GM19351 (cell line): Measurements from ENCODE around the gene SNTN.

Experiments used
- ATAC-seq: cut with Tn5 transposase; IDR thresholded peaks from one replicate; pipeline ENCODE4 v1.9.1; 2021; ENCODE audit warnings: mild to moderate bottlenecking, moderate library complexity; ENCODE audit not compliant: unreplicated experiment

Gene SNTN

DNA sequence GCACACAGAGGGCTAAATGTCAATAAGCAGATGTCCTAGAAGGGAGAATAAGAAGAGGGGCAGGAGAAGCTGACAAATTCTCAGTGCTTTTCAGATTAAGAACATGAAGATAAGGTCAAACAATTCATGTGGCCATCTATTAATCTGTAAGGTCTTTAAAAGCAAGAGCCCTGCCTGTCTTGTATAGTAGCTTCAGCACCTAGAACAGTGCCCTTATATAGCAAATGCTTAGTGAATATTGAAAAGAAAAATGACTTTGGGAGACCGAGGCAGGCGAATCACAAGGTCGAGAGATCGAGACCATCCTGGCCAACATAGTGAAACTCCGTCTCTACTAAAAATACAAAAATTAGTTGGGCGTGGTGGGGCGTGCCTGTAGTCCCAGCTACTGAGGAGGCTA lies 18.1 kb downstream of the SNTN start:
- no peak for ATAC-seq

DNA sequence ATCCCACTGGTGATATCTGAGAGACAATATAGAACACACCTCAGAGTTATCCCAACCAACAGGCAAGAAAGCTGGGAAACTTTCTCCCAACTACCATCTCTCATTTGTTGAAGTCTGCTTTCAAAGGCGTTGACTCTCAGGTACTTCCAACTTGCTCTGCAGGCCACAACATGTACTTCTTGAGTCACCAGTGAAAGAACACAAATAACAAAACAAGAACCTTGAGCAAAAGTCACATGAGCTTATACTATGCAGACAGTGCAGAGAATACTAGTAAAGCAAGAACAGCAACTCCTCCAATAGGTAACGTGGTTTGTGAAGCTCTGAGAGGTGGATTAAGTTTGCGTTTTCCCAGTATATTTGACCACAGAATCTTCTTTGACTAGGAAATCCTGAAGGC lies 20.6 kb downstream of the SNTN start:
- ATAC-seq = no peak

DNA sequence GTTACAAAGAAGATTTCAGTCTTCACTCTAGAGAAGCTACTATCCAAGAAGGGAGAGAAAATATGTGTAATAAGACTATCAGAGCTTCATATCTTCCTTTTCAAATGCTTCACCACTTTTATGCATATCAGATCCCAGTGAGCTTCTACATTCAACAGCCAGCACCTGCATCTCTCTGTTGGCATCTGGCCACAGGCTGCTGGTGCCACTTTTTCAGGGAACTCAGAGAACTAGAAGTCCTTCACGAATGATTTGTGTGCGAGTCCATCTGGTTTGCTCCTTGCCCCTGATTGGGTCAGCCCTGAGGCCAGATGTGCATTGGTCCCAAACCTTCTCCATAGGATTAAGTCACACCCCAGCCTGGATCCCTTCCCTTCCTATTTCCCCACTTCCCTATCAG lies 22.1 kb downstream of the SNTN start:
- no peak for ATAC-seq

DNA sequence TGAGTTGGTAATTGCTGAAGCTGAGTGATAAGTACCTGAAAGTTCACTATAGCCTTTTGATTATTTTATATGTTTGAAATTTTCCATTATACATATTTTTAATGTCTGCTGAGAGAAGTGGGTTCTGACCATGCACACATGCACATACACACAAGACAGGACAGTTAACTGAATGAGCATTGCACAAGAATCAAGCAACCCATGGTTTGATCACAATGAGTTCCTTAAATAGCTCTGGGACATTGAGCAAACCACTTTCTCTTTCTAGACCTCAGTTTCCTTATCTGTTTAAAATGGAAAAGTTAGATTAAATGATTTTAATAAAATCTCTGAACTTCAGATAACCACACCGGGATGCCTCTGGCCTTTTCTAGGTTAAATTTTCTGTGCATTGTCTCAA lies 26.7 kb downstream of the SNTN start:
- no peak for ATAC-seq

DNA sequence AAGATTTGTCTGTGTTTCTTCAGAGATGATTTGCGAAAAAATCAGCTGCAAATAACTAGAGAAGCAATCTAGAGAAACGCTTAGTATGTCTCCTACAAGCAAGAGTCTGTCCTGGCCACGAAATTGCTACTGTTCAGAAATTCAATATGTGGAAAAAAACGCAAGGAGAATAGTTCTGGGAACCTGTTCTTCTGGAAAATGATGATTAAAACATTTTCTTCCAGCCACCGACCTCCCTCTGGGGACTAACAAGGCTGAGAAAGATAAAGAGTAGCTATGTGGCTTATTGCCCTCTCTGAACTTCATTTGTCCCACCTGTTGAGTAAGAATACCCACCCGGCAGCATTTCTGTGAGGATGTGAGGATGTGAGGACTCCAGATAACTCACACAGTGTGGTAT lies 31.6 kb downstream of the SNTN start:
- no peak for ATAC-seq

DNA sequence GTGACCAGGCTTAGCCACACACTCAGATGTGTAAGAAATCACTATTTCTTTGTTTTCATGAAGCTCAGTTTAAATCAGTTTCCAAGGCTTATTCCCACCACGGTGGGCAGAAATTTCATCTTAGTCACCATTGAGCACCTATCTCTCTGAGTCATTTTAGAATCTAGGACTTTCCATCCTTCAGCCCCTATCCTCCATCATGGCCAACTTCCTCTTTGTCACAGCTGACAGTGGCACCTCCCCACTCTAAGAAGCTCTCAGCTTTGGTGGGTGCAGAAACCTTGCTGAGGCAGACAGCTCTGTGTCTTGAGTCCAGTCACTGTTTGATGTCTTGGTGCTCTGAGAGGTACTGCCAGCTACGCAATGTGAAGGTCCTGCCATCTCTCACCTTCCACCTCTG lies 32.9 kb downstream of the SNTN start:
- ATAC-seq = no peak

DNA sequence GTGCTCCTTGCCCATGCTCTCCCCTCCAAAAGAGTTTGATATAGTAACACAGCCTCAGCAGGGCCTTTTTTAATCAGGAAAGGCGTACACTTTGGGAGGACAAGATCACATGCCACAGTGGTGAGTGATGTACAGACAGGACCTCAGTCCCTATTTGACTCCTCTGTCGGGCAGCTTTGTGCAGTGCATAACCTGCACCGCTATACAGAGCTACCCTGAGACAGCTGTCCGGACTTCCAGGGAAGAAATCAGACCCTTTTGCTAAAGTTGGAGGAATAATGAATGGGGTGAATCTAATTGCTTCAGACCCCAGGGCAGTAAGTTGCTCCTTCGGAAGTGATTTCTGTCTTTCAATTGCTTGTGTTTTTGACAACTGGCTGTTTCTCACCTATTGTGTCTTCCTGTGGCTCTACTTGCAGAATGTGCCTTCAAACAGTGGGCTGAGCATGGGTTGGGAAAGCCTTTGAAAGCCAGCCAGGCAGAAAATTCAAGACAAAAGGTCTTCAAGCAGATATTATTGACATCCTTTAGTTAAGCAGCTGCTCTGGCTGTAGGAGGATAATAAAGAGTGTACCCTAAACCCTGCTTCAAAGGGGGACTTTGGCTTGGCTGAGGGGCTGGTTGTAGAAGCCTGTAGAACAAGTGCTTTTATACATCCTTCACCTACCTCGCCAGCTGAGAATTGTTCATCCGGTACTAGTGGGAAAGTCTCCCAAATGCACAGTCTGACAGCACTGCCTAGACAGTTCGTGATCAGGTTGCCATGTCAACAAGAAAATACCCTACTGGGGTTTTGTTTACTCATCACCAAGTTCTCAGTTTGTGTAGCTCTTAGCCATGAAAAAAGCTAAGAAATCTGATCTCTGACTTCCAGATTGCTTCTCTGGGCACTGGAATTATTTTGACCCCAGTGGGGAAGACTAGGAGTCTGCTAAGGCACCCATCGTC lies 35.1 kb downstream of the SNTN start:
- ATAC-seq = no peak

DNA sequence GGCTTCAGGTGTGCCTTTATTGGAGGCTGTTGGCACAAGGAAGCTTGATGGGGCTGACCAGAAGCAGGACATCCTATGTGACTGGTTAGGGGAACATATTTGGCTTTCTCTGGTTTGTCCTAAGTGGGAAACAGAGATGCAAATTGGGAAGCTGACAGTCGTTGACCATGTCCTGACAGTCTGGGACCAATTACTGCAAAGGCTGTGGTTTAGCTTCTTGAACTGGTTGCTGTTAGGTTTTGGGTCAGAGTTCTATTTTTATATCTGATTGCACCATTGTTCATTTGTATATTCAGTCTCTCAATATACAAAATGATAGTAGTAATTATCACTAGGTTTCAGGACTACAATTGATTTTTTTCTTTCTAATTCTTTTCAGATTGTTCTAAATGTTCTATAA lies 36.8 kb downstream of the SNTN start:
- ATAC-seq = no peak

DNA sequence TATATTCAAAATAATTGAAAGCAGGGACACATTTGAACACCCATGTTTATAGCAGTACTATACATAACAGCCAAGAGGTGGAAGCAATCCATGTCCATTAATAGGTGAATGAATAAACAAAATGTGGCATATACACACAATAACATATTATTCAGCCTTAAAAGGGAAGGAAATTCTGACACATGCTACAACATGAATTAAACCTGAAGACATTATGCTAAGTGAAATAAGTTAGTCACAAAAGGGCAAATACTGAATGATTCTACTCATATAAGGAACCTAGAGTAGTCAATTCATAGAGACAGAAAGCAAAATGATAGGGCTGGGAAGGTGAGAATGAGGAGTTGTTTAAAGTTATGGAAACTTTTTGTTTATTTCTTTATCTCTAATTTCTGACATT lies 40.9 kb downstream of the SNTN start:
- no peak for ATAC-seq

DNA sequence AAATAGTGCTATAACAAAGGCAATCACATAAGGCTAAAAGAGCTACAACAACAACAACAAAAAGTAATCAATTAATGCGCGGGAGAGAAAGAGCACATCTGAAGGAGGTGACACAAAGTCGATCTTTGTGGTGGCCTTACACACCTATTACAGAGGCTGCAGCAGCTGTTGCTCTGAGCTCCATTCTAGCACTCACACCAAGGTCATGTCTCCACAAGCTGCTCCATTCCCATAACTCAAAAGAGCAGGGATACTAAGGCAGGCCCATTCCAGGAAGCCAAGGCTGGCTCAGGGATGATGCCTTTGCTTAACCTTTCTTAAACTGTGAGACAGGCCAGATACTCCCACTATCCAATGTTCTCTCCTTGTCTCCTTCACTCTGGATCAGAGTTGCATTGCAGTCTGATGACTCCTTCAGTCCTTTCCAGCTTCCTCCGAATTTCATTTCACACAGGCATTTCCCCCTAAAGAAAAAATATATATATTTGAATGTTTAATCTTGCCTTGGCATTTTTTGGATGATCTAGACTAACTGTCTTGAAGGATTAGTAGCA lies 52.7 kb downstream of the SNTN start:
- ATAC-seq = no peak

DNA sequence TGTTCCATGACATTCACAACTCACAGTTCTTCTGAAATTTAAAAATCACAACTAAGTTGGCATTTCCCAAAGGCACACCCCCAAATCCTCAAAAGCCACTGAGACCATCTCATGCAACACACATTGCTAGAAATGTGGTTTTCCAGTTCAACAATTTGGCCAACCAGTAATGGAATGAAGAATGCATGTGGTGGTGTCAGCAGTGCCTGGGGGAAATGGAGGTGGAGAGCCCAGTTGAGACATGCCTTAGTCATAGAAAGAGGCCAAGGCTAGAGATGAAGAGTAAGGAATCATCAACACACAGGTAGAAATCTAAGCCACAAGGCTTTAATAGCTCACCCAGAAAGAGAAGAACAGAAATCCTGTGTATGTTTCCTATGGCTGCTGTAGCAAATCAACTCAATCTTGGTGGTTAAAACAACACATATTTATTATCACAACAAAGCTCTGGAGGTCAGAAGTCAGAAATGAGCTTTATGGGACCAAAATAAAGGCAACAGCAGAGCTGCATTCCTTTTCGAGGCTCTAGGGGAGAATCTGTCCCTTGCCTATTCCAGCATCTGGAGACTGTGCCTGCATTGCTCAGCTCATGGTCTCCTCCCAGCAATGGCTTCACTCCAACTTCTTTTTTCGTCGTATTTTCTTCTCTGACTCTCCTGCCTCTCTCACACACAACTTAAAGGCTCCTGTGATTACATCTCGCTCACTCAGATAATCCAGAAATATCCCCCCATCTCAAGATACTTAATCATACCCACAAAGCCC lies 54.0 kb downstream of the SNTN start:
- no peak for ATAC-seq

DNA sequence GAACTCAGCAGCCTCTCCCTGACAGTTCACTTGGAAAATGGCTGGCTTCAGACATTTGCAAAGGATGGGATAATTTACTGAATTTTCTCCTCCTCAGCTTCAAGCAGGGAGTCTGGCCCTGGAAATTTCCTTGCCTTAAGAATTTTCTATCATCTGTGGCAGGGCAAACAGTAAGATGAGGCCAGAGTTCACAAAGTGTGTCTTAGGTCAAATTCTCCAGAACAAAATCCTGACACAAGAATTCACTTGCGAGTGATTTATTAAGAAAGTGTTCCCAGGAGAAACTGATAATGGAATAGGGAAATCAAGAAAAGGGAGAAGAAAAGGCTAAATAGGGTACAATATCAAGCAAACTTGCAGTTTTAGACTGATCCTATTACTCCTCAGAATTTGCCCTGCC lies 55.3 kb downstream of the SNTN start:
- no peak for ATAC-seq

DNA sequence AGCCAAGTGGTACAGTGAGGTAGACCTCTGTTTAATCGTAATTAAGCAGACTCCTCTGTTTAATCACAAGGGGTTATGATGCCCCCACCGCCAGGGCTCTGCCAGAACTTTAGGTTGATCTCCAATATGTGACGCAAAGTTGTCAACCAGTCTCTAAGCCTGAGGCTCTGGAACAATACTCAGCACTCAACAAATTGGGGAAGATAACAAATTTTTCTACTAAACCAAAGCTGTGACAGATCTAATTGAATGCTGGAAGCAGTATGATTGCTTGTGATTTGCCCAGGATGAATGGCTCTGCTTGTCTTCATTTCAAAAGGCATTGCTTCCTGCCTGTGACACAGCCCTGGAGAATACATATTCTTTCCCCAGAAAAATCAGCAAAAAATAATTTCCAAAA lies 57.1 kb downstream of the SNTN start:
- ATAC-seq = no peak
